Measurements from ENCODE around the gene EREG. TPM values are rescaled to one million over a fixed set of nuclear protein-coding genes. Genes with fewer than 3 reads are reported as not detected.

The EREG gene
- total RNA-seq, 1 donor from 2014 or later, result not detected

GRCh38 chr4:74366367-74366911 is 1.5 kb downstream of the EREG start:
- no peak for TF ChIP-seq CTCF (IDR thresholded peaks at IDR 0.05; ENCODE audit: unreplicated experiment)
- no peak for DNase-seq (ENCODE audit: low spot score)
- H3K4me1 Mint-ChIP-seq (ENCODE audit: unreplicated experiment), result peaks cover 7% of the 10 kb centered on the region
- no peaks in the 10 kb centered on the region for H3K9me3 Mint-ChIP-seq (ENCODE audit: unreplicated experiment)
- H3K36me3 Mint-ChIP-seq (ENCODE audit: low read depth, unreplicated experiment), result no peaks in the 10 kb centered on the region
- H3K4me3 Mint-ChIP-seq (ENCODE audit: unreplicated experiment), result no peak overlapping the region
- H3K27me3 Mint-ChIP-seq (ENCODE audit: unreplicated experiment), result peaks cover 4% of the 10 kb centered on the region
- H3K27ac Mint-ChIP-seq (ENCODE audit: unreplicated experiment), result no peak overlapping the region

- no peak for TF ChIP-seq CTCF (IDR thresholded peaks at IDR 0.05; ENCODE audit: unreplicated experiment)
- Mint-ChIP-seq H3K36me3 (ENCODE audit: low read depth, unreplicated experiment) (no peaks in the 10 kb centered on the region), H3K4me3 (ENCODE audit: unreplicated experiment) (no peak overlapping the region), H3K27me3 (ENCODE audit: unreplicated experiment) (peaks cover 4% of the 10 kb centered on the region), H3K9me3 (ENCODE audit: unreplicated experiment) (no peaks in the 10 kb centered on the region), H3K27ac (ENCODE audit: unreplicated experiment) (no peak overlapping the region), H3K4me1 (ENCODE audit: unreplicated experiment) (peaks cover 7% of the 10 kb centered on the region)
- DNase-seq (ENCODE audit: low spot score), result no peak
Observed at GRCh38 chr4:74367656-74368290, 2.8 kb downstream of the EREG start.

GRCh38 chr4:74368596-74368995 is 3.7 kb downstream of the EREG start:
- no peaks in the 10 kb centered on the region for H3K36me3 Mint-ChIP-seq (ENCODE audit: low read depth, unreplicated experiment)
- H3K27me3 Mint-ChIP-seq (ENCODE audit: unreplicated experiment), result peaks cover 4% of the 10 kb centered on the region
- H3K27ac Mint-ChIP-seq (ENCODE audit: unreplicated experiment), result no peak overlapping the region
- DNase-seq (ENCODE audit: low spot score), result no peak
- H3K4me1 Mint-ChIP-seq (ENCODE audit: unreplicated experiment), result peaks cover 7% of the 10 kb centered on the region
- no peak for TF ChIP-seq CTCF (IDR thresholded peaks at IDR 0.05; ENCODE audit: unreplicated experiment)
- no peaks in the 10 kb centered on the region for H3K9me3 Mint-ChIP-seq (ENCODE audit: unreplicated experiment)
- H3K4me3 Mint-ChIP-seq (ENCODE audit: unreplicated experiment), result no peak overlapping the region

GRCh38 chr4:74369855-74370254 is 4.9 kb downstream of the EREG start:
- H3K36me3 Mint-ChIP-seq (ENCODE audit: low read depth, unreplicated experiment), result no peaks in the 10 kb centered on the region
- DNase-seq (ENCODE audit: low spot score), result no peak
- no peaks in the 10 kb centered on the region for H3K4me1 Mint-ChIP-seq (ENCODE audit: unreplicated experiment)
- TF ChIP-seq CTCF (IDR thresholded peaks at IDR 0.05; ENCODE audit: unreplicated experiment), result no peak
- no peak overlapping the region for H3K27ac Mint-ChIP-seq (ENCODE audit: unreplicated experiment)
- H3K9me3 Mint-ChIP-seq (ENCODE audit: unreplicated experiment), result no peaks in the 10 kb centered on the region
- no peak overlapping the region for H3K4me3 Mint-ChIP-seq (ENCODE audit: unreplicated experiment)
- H3K27me3 Mint-ChIP-seq (ENCODE audit: unreplicated experiment), result peaks cover under 1% of the 10 kb centered on the region

GRCh38 chr4:74370912-74371311 is 6.0 kb downstream of the EREG start:
- H3K27me3 Mint-ChIP-seq (ENCODE audit: unreplicated experiment), result no peaks in the 10 kb centered on the region
- H3K9me3 Mint-ChIP-seq (ENCODE audit: unreplicated experiment), result no peaks in the 10 kb centered on the region
- H3K4me1 Mint-ChIP-seq (ENCODE audit: unreplicated experiment), result no peaks in the 10 kb centered on the region
- peak; percentile 44 for DNase-seq (ENCODE audit: low spot score)
- H3K27ac Mint-ChIP-seq (ENCODE audit: unreplicated experiment), result no peak overlapping the region
- no peaks in the 10 kb centered on the region for H3K36me3 Mint-ChIP-seq (ENCODE audit: low read depth, unreplicated experiment)
- TF ChIP-seq CTCF (IDR thresholded peaks at IDR 0.05; ENCODE audit: unreplicated experiment), result peak; percentile 44
- H3K4me3 Mint-ChIP-seq (ENCODE audit: unreplicated experiment), result no peak overlapping the region
